NB4 (cell line): ENCODE measurements around the gene MARK3.

Experiments used
- DNase-seq: peaks from one replicate; pipeline ENCODE4 v3.0.0; 2010; ENCODE audit warnings: low read depth
- H3K4me3 ChIP-seq: one replicate; pipeline ENCODE4 v1.5.1; 2011; ENCODE audit warnings: mild to moderate bottlenecking, low read depth, low read length, moderate library complexity
- CTCF ChIP-seq: IDR thresholded peaks from one replicate; pipeline ENCODE4 v1.5.1; 2012; ENCODE audit warnings: low read depth, low read length
- MAX ChIP-seq: IDR thresholded peaks from 2 replicates; pipeline ENCODE4 v1.6.1; 2011; ENCODE audit warnings: low read depth, low read length
- MYC ChIP-seq: IDR thresholded peaks from 2 replicates; pipeline ENCODE4 v1.6.1; 2011; ENCODE audit warnings: low read depth, low read length
- POLR2A ChIP-seq: IDR thresholded peaks from 2 replicates; pipeline ENCODE4 v1.6.1; 2011; ENCODE audit warnings: mild to moderate bottlenecking; ENCODE audit not compliant: insufficient read length; ENCODE audit errors: extremely low read depth

Gene MARK3

GRCh38 chr14:103548463-103549351 is 163.5 kb downstream of the MARK3 start:
- TF ChIP-seq MAX (no peak), MYC (no peak), POLR2A (no peak), CTCF (no peak)
- H3K4me3 ChIP-seq = no peak overlapping the region
- no peak for DNase-seq

- TF ChIP-seq POLR2A = no peak
- TF ChIP-seq CTCF = no peak
- TF ChIP-seq MAX = no peak
- TF ChIP-seq MYC = no peak
- no peak overlapping the region for H3K4me3 ChIP-seq
- no peak for DNase-seq
These were observed 164.4 kb downstream of the MARK3 start for GRCh38 chr14:103549361-103550311.

GRCh38 chr14:103550451-103551337 is 165.5 kb downstream of the MARK3 start:
- no peak overlapping the region for H3K4me3 ChIP-seq
- DNase-seq = no peak
- TF ChIP-seq POLR2A = no peak
- TF ChIP-seq CTCF = no peak
- TF ChIP-seq MAX = no peak
- TF ChIP-seq MYC = no peak

GRCh38 chr14:103551338-103551762 is 166.1 kb downstream of the MARK3 start:
- DNase-seq = no peak
- TF ChIP-seq POLR2A (no peak), MAX (no peak), MYC (no peak), CTCF (no peak)
- no peak overlapping the region for H3K4me3 ChIP-seq
